ENCODE results near the gene ZNF860.

DNA sequence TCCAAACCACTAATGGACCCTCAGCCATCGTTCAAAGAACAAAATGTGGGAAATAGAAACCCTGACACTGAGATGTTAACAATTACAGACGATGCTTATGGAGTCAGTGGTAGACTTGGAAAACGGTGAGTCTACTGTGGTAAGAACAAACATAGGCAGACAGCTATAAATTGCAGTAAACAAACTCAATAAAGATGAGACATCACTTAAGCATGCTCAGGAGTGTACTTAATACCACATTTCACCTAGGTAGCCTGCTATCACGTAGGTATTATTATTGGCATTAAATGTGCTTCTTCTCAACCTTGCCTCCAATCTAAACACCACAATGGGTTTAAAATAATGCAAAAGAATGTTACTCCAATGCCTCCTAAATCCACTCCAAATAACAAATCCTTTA lies 3.0 kb upstream of the ZNF860 start:
- no peak for TF ChIP-seq POLR2A (IDR thresholded peaks at IDR 0.05)
- TF ChIP-seq, protein P1, sequence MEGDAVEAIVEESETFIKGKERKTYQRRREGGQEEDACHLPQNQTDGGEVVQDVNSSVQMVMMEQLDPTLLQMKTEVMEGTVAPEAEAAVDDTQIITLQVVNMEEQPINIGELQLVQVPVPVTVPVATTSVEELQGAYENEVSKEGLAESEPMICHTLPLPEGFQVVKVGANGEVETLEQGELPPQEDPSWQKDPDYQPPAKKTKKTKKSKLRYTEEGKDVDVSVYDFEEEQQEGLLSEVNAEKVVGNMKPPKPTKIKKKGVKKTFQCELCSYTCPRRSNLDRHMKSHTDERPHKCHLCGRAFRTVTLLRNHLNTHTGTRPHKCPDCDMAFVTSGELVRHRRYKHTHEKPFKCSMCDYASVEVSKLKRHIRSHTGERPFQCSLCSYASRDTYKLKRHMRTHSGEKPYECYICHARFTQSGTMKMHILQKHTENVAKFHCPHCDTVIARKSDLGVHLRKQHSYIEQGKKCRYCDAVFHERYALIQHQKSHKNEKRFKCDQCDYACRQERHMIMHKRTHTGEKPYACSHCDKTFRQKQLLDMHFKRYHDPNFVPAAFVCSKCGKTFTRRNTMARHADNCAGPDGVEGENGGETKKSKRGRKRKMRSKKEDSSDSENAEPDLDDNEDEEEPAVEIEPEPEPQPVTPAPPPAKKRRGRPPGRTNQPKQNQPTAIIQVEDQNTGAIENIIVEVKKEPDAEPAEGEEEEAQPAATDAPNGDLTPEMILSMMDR (IDR thresholded peaks at IDR 0.05), result no peak

Data from body of pancreas (tissue), 4 donors.